Kidney glomerular epithelial cell (primary cell): ENCODE results near the gene EFCAB11.

Experiments
- DNase-seq: peaks from one replicate; lab custom pipeline; 2025; lab: John Stamatoyannopoulos, UW

Gene EFCAB11

GRCh38 chr14:89813617-89814031 is 140.9 kb downstream of the EFCAB11 start:
- peak; percentile 87 for DNase-seq

DNA sequence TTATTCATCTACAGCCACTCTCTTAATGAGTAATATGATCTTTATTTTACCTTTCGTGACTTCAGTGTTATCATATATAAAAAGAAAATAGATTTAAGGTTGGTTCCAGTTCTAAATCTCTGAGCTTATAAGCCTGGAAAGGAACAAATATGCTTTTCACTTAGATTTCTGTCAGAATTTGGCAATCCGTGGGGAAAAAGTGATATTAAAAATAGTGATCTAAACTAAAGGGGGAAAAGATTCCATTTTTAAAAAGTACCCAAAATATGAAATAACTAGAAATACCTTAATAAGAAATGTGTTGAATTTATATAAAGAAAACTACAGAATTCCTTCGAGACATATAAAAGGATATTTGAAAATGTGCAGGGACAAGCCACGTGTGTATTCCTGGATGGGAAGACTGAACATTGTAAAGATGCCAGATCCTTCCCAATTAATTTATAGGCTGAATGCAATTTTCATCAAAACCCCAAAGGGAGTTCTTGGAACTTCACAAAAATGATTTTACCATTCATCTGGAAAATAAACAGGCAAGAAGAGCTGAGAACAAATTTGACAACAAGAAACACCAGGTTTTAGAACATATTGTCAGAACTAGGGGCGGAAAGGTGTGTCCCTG is 142.5 kb downstream of the EFCAB11 start:
- DNase-seq: no peak

- DNase-seq: no peak
Measured at GRCh38 chr14:89810101-89810500, 144.4 kb downstream of the EFCAB11 start.

GRCh38 chr14:89807892-89808291 is 146.6 kb downstream of the EFCAB11 start:
- DNase-seq: no peak

GRCh38 chr14:89807151-89807550 is 147.4 kb downstream of the EFCAB11 start:
- DNase-seq: no peak

- no peak for DNase-seq
Measured at GRCh38 chr14:89806451-89806850, 148.1 kb downstream of the EFCAB11 start.

GRCh38 chr14:89805501-89805900 is 149.0 kb downstream of the EFCAB11 start:
- no peak for DNase-seq

DNA sequence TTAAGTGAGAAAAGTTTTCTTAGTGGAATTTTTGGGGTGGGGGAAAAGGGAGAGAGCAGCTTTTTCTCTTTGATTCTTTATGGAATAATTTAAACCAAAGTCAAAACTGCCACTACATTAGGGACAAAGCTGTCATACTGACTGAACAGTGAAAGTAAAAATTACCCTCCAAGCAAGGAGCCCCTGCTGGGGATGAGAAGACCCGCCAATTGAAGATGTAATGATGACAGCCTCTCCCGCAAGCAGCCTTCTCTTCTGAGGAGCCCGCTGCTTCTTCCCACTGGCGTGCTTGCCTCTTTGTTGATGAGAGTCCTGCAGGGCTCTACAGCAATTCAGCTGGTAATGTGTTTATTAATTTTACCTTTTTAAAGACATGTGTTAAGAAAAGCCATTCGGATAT is 151.0 kb downstream of the EFCAB11 start:
- DNase-seq: no peak

DNA sequence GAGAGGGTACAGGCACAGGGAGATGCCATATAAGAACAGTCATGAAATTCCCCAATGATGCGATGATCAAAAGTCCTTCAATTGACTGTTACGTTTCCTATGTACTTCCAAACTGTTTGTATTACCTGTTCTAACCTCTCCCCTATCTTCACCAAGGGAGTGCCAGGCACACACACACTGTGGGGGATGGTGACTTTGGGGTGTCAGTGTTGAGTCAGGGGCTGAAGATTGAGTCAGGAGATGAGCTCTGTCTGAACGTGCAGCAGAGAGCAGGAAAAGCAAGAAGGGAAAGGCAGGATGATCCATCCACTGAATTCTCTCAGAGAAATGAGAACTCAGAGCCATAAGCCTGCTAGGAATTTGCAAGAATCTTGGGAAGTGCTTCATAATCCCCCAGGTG is 153.4 kb downstream of the EFCAB11 start:
- no peak for DNase-seq

DNA sequence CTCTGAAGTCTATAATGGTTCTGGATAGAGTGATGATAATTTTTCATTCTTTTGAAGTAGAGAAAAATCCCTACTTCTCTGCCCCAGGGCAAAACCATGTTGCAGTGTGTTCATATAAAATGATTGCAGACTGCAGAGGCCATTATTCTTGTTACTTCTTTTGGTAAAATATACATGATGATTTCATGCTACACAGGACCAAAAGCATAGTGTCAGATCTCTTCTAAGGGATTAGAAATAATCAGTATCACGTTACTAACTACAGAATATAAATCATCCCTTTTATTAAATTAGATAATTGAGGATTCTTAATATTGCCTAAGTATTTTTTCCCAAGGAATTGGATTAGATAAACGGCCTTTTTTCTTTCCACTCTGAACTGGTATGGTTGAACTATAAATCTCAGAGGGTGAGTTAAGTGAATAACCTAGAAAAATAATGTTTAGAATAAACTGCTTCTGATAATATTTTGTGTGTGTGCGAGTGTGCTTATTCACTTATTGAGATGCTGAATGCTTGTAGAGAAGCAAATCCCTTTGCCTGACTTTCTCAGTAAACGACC is 156.2 kb downstream of the EFCAB11 start:
- no peak for DNase-seq

DNA sequence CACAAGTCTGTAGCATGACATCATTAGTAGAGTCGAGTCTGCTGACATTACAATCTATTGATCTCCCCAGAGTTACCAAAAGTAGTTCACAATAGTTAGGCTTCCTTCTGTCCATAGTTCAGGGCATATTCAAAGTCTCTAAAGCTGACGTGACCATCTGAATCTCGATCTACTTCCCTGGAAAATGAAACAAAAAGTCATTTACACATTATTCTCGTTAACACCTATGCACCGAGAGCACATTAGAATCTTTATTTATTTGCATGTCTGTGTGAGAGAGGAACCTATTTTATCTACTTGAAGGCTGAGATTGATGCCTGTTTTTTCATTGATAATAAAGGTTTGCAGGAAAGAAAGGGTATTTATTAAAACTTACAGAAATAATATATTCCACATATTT is 157.4 kb downstream of the EFCAB11 start:
- DNase-seq: no peak

DNA sequence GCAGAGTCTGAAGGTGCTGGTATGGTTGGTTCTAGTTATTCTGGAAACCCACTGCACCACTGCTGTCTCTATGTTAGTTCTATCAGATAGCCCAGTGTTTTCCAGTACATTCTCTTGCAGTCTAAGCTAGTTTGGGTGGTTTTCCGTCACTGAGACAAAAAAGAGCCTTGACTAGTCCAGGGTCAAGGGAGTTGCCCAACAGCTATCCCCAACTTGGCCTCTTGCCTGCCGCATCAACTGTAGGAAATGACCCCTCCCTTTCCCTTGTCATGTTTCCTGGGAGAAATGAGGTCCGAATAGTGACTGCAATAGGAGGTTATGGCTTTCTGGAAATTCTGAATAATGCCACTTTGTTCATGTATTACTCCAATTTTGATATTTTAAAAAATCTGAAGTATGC is 160.4 kb downstream of the EFCAB11 start:
- no peak for DNase-seq

DNA sequence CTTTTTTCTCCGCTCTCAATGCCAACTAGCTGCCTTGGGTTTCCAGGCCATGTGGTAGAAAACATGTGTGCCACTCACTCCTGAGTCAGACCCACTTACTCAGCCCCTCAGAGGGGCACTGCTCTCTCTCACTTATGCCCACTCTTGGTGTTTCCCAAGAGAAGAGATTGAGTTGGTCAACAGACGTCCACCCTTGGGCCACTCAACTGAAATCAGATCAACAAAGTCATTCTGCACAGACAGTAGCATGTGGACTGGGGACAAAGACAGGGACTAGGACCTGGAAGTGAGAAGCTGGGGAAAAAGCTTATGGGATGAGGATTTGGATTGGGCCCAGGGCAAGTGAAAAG is 161.2 kb downstream of the EFCAB11 start:
- no peak for DNase-seq

DNA sequence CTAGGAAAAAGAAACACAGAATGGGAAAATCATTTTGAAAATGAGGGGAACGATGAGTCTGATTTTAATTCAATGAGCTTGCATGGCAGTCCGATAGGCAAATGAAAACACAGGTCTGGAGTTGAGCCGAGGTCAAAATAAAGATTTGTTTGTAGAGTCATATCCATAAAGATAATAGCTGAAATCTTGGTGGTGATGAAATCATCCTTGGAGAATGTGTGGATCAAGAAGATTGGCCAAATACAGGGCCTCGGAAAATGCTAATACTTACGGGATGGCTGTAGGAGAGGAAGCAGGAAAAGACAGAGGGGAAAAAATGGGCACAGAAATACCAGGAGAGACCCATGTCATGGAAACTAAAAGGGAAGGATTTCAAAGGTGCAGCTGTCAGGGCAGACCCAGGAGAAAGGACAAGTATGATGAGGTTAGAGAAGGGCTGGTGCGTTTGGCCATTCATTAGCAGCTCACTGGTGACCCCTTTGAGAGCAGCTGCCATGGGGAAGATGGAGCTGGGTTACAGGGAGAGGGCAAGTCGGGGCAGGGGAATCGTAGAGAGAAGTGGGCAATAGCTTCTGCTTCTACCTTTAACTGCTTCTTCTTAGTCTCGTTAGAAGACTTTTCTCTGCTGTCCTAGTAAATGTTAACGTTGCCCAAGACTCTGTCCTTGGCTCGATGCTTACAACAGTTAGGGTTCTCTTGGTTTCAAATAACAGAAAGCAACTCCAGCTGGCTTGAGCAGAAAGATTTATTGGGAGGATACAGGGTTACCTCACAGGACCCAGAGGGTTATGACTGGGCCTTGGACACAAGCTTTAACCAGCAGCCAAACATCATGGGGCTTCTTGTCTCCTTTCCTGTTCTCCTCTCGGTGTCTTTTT is 161.8 kb downstream of the EFCAB11 start:
- no peak for DNase-seq

- DNase-seq: no peak
Measured at GRCh38 chr14:89787525-89787924, 167.0 kb downstream of the EFCAB11 start.

DNA sequence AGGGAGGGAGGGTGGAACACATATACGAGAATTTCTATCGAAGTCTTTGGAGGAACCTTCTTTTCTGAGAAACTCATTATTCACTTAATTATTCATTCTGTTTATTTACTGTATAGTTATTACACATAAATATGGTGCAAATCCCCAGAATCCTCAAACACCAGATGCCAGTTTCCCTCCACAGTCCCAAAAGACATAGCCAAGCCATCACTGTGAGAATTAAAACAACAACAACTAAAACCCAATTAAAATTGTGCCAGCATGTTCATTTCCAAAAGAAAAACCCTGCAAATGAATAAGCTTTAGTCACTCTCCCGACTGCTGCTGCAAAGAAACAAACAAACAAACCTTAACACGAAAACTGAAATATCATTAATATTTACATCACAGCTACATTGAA is 173.5 kb downstream of the EFCAB11 start:
- no peak for DNase-seq

- DNase-seq: no peak
Measured at GRCh38 chr14:89779707-89780106, 174.8 kb downstream of the EFCAB11 start.

GRCh38 chr14:89775946-89776345 is 178.6 kb downstream of the EFCAB11 start:
- no peak for DNase-seq

DNA sequence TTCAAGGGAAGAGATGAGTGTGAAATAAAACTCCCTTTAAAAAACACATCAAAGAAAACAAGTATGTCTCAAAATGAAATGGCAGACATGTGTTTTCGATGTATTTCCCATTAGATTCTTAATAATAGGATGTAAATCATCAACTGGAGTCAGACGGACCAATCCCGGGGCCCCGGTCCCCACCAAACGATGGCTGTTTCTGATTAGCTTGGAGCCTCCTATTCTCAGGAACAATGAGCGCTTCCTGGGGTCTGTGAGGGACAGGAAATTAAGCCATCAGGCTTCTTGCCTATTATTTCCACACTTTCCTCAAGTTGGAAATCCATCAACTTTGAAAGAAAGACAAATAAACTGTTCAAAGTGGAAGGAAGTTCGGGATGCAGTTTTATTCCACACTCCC is 179.4 kb downstream of the EFCAB11 start:
- DNase-seq: no peak

DNA sequence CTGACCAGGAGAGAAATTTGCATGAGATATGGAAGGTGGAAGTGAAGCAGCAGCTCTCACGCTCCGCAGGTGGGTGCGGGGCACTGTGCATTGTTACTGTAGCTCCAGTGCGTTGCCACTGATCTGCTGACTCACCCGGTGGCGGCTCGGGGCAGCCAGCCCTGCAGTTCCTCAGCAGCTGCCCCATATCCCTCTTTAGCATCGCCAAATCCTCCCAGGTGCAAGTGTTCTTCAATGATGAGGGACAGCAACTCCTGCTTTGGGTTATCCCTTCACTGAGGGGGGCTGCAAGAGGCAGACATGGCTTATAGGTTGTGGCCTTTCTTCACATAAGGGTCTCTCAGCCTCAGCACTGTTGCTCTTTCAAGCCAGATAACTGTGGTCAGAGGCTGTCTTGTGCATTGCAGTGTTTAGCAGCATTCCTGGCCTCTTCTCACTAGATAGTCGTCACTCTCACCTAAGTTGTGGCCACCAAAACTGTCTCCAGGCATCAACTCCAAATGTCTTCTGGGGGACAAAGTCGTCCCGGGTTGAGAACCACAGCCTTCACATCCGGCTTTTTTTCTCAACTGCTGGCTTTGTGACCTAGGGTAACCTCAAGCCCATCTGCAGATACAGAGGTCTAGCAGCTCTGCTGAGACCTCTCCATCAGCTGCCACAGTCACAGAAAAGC is 180.8 kb downstream of the EFCAB11 start:
- DNase-seq: no peak

- DNase-seq: no peak
Measured at GRCh38 chr14:89773151-89773550, 181.4 kb downstream of the EFCAB11 start.

GRCh38 chr14:89771251-89771650 is 183.3 kb downstream of the EFCAB11 start:
- DNase-seq: no peak

DNA sequence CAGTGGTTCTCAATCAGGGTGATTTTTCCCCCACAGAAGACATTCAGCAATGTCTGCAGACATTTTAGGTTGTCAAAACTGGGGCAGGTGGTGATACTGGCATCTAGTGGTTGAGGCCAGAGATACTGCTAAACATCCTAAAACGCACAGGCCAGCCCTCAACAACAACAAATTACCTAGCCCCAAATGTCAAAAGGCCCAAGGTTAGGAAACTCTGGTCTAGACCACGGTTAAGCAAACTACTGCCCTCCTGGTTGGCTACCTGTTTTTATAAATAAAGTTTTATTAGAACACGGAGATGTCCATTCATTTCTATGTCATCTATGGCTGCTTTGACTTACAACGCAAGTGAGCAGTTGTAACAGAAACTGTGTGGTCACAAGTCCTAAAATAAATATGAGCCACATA is 186.7 kb downstream of the EFCAB11 start:
- DNase-seq: peak; percentile 24
